ENCODE data around the gene TCF7L2.

- TF ChIP-seq, protein P1, sequence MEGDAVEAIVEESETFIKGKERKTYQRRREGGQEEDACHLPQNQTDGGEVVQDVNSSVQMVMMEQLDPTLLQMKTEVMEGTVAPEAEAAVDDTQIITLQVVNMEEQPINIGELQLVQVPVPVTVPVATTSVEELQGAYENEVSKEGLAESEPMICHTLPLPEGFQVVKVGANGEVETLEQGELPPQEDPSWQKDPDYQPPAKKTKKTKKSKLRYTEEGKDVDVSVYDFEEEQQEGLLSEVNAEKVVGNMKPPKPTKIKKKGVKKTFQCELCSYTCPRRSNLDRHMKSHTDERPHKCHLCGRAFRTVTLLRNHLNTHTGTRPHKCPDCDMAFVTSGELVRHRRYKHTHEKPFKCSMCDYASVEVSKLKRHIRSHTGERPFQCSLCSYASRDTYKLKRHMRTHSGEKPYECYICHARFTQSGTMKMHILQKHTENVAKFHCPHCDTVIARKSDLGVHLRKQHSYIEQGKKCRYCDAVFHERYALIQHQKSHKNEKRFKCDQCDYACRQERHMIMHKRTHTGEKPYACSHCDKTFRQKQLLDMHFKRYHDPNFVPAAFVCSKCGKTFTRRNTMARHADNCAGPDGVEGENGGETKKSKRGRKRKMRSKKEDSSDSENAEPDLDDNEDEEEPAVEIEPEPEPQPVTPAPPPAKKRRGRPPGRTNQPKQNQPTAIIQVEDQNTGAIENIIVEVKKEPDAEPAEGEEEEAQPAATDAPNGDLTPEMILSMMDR (IDR thresholded peaks at IDR 0.05; ENCODE audit: low read depth, low read length, poor library complexity, severe bottlenecking), result no peak
- TF ChIP-seq EZH2phosphoT487 (IDR thresholded peaks at IDR 0.05; ENCODE audit: borderline replicate concordance, low read length), result no peak
Measured at GRCh38 chr10:112956631-112957350, 6.7 kb downstream of the TCF7L2 start.

All from DOHH2 (cell line).